Measurements from ENCODE around the gene LGR6.
A peak's percentile ranks its signal among the peaks of the same experiment; 100 is the strongest.
"Not testable (repeated sequence)": the region's sequence is repeated elsewhere in the genome, so short reads cannot be mapped to it uniquely, and the experiment has no call there.

LGR6 gene

DNA sequence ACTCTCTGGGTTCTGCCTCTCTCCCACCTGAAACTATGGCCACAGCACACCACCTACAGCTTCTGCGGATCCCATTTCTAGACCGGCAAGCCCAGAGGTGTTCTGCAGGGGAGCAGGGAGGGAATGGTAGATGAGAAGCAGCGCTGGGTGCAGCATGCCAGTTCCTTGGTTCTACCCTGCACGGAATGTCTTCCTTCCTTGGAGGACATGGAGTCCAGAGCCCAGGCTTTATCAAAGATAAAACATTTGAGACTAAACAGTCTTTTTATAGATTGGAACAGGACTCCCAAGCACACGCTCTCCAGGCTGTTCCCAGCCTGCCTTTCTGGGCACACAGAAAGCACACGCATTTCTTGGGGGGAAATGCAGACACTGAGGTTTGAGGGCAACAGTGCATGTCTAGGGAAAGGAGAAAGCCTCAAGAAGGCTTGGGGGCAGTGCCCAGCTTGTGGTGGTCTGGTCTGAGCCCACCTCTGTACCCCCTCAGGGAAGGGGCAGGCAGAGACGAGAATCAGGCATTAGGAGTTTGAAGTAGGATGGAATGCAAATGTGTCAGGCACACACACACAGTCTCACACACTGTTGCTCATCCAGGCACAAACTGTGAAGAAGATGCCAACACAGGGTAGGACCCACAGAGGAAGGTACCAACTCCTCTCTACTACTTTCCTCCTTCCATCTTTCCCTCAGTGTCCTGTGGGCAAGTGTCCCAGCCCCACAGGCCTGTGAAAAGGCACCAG is 29.7 kb downstream of the LGR6 start:
- no peak for DNase-seq (ENCODE audit: low spot score)

- DNase-seq (ENCODE audit: low spot score), result no peak
Observed at GRCh38 chr1:202224453-202224852, 30.9 kb downstream of the LGR6 start.

DNA sequence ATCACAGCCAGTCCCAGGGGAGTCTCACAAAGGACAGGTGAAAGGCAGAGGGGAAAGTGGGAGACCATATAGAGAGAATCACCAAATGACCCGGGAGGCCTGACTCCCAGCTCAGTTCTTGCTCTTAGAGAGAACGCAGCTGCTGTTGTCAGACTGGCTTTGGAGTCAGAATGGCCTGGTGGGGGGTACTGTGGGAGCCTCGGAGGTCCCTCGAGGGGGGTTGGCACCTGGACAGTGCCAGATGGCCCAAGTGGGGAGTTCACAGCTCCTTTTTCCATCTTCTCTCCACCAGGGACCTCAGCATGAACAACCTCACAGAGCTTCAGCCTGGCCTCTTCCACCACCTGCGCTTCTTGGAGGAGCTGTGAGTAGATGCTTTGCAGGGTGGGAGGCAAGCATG is 31.5 kb downstream of the LGR6 start:
- no peak for DNase-seq (ENCODE audit: low spot score)

DNA sequence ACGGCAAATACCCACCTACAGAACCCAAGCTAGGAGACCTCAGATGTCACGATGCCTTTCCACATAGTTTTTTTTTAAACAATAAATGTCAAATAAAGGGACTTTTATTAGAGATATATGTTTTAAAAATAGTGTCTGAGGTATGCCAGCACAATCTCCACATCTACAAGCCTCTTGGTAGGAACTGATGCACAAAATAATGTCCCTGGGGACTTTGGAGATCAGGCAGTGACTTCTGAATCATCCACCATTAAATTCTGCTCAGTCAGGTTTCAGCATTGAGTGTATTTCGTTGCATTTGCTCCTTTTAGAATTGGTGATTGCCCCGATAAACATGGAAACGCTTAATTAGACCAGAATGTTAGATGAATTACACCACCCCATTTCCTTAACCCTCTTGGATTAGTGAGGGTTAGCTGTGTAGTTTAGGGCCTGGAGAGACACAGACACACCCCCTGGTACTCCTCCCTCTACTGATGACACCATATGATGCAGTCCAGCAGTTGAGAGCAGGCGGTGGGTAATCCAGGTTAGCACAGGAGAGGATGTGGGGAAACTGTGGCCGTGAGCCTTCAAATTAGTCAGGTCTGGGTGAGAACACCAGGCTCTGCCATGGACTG is 33.6 kb downstream of the LGR6 start:
- no peak for DNase-seq (ENCODE audit: low spot score)

GRCh38 chr1:202227997-202228401 is 34.4 kb downstream of the LGR6 start:
- no peak for DNase-seq (ENCODE audit: low spot score)

- DNase-seq (ENCODE audit: low spot score), result no peak
Observed at GRCh38 chr1:202228484-202229122, 35.0 kb downstream of the LGR6 start.

DNA sequence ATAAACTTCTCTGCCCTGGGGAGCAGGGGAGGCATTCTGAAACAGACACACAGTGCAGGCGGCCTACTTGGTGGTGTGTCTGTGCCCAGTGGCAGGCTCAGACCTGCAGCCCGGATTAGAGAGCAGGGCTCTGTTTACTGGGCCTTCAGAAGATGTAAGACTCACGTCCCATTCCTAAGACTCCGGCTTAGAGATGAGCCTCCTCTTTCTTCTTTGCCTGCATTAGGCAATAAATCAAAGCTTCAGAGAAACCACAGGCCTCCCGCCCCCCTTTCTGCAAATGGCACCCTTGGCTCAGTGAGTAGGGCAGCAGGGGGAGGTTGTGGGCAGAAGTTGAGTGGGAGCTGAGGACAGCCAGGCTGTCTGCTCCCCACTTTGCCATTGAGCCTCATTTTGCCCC is 35.8 kb downstream of the LGR6 start:
- DNase-seq (ENCODE audit: low spot score), result no peak

GRCh38 chr1:202230061-202230938 is 36.7 kb downstream of the LGR6 start:
- DNase-seq (ENCODE audit: low spot score), result no peak

DNA sequence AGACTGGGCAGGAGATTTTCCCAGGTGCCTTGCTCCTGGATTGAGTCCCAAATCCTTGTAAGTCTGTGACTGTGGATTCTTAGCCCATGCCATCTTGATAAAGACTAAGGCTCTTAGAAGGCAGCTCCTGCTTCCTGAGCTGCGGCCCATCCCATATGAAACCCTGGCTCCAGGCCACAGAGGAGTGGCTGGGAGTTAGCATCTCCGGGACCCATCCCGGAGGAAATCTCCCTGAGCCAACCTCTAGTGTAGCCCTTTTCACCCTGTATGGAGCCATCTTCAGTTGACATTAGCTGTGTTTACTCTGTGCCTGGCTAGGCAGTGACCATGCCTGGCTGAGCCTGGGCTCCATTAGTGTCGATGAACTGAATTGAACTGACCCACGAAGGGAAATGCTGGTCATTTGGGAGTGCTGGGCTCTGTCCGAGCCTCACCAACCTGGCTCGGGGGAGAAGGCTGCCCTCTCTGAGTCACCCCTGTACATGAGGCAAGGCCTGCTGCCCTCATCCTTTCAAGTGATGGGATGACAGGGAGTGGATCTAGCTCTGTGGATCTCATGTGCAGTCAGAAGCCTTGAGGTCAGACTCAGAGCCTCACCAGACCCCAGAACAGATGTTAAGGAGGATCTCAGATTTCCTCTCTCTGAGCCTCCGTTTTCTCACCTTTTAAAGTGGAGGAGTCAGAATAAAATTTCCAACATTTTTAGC is 37.5 kb downstream of the LGR6 start:
- no peak for DNase-seq (ENCODE audit: low spot score)

- DNase-seq (ENCODE audit: low spot score), result no peak
Observed at GRCh38 chr1:202233171-202233570, 39.6 kb downstream of the LGR6 start.

DNA sequence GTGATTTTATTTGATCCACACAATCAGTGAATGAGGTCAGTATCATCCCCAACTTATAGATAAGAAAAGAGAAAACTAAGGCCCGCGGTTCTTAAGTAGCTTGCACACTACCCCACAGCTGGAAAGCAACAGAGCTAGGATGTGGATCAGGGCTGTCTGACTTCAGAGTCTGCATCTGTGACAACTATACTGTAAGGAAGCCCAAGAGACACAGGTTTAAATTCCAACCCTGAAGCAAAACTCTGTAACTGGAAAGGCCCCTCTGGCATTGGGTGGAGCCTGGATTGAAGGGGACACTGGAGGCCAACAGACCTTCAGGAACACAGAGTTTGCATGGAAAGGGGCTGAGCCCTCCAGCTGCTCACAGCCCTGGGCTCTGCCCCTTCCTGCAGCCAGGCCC is 40.2 kb downstream of the LGR6 start:
- no peak for DNase-seq (ENCODE audit: low spot score)

DNA sequence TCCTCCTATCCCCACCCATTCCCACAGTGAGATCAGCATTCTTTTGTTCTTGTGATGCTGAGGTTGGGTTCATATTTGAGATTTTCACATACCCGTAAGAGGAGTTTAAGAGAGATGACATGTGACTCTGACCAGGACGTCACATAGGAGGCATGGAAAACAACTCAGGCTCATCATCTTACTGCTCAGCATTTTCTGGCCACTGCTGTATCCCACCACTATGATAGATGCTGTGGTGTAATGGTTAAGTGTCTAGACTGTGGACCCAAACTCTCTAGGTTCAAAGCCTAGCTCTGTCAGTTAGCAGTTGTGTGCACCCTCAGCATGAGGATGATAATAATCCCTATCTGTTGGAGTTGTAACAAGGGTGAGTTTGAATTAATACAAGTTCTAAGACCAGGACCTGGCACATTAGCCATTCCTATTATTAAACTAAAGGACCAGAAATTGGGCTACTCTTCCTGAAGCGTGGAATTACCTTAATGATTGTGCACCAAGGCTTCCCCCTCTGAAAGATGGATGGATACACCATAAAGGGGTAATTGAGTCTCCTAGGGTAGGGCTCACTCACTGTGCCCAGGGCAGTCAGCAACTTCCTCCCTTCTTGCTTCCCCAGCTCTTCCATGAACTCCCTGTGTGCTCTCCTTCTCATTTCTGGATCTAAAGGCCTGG is 40.9 kb downstream of the LGR6 start:
- DNase-seq (ENCODE audit: low spot score), result no peak

- DNase-seq (ENCODE audit: low spot score), result no peak
Observed at GRCh38 chr1:202235003-202235660, 41.5 kb downstream of the LGR6 start.

DNA sequence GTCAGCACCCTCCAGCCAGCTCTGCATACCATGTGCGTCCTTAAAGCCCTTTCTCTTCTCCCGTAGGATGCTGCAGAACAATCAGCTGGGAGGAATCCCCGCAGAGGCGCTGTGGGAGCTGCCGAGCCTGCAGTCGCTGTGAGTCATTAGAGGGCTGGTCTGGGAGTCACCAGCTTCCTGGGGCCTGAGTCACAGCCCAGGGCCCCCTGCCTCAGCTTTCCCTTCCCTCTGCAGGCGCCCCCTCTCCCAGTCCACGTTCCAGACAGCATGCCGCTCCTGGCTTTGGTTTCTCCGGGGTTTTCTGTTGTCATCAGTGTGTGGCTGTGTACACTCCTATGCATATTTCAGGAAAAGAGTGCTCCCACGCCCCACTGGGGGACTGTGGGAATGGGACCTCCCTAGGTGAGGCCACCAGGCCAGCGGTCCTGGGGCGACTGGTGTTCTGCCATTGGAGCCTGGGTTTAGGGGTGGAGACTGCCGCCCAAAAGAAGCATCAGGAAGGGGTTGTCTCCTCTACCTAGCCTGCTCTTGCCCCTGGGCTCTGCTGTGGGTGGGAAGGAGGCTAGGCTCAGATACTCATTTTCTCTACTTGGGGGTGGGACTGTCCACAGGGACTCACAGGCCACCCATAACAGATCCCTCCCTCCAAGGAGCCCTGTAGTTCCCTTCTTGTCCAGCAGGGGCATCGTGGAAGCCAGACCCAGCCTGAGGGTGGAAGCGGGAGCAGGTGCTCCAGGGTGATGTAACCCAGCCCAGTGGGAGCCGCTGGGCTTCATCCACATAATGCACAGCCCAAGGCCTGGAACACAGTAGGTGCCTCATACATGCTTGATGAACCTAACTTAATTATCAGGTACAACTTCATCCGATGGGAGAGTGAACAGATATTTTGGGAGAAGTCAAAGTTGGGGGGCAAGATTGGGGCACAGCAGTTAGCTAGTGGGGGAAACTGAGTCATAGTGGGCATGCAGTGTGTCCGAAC is 42.5 kb downstream of the LGR6 start:
- DNase-seq (ENCODE audit: low spot score), result peak; percentile 59

GRCh38 chr1:202237052-202237451 is 43.5 kb downstream of the LGR6 start:
- no peak for DNase-seq (ENCODE audit: low spot score)

GRCh38 chr1:202238914-202239313 is 45.3 kb downstream of the LGR6 start:
- DNase-seq (ENCODE audit: low spot score), result no peak

DNA sequence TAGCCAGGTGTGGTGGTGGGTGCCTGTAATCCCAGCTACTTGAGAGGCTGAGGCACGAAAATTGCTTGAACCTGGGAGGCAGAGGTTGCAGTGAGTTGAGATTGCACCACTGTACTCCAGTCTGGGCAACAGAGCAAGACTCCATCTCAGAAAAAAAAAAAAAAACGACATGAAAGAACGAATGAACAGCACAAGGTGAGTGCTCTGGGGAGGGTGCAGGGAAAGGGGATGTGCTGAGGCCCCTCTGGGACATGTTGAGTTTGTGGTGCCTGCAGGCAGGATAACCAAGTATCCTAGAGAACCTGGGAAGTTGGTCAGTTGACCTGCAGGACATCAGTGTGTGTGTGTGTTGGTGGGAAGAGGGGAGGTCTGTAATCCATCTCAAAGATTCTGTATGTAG is 46.6 kb downstream of the LGR6 start:
- not testable (repeated sequence) for DNase-seq (ENCODE audit: low spot score)

GRCh38 chr1:202240956-202241355 is 47.4 kb downstream of the LGR6 start:
- DNase-seq (ENCODE audit: low spot score), result no peak

GRCh38 chr1:202241376-202242079 is 47.9 kb downstream of the LGR6 start:
- no peak for DNase-seq (ENCODE audit: low spot score)
